ENCODE data around the gene TANK.
A peak's percentile ranks its signal among the peaks of the same experiment; 100 is the strongest.
"Not testable (repeated sequence)": the region's sequence is repeated elsewhere in the genome, so short reads cannot be mapped to it uniquely, and the experiment has no call there.

Gene TANK

DNA sequence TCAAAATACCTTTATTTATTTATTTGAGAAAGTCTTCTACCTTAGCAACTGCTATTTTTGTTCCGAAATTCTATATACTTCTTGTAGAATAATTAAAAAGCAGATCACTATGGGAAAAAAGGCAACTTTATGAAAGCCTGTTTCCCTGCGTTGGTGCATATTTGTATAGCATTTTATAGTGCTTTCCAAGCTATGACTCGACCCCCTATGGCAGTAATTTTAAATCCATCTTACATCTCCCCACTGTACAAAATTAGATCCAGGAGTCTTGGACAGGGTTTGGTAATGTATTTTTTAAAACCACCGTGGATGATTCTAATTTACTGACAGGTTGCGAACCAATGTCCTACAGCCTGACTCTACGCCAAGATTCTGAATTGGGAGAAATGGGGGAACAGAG lies 10.1 kb downstream of the TANK start:
- no peak for DNase-seq

DNA sequence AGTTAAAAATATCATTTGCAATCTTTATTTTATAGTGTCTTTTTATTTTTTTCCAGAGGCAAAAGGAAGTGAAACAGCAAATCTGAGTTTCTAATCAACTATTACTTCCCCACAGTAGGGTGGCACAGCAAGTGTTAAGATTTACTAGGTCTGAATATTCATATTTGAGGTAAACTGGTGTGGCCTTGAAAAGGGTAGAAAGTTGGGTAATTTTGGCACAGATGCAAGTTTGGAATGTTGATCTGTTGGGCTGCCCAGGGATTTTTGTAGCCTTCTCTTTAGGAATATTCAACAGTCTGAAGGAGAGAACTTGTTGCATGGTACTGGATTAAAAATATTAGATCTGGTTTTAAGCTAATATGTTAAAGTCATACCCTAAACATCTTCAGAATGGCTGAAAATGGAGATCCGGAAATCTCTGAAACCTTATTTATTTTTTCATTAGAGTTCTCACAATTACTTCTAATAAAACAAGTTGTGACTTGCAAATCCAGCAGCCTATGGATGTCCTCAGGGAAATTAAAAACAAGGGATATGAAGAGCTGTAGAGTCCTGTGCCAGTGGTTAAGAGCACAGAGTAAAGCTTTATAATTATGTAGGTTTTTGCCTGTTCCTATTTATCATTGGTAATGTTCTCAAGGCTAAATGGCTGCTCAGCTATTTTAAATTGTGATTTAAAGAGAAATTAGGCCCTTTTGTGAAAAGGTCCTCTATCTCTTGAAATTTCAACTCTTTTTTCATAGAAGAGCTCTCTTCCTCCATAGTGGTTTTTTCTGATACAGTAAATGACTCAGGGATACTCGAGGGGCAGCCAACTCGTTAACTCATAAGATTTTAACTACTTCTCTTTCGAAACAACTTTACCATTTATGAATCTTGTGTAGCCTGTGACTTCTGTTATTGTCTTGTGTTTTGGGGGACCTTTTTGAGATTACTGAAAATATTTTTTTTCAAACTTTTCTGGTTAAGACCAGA lies 11.0 kb downstream of the TANK start:
- DNase-seq, result no peak

DNA sequence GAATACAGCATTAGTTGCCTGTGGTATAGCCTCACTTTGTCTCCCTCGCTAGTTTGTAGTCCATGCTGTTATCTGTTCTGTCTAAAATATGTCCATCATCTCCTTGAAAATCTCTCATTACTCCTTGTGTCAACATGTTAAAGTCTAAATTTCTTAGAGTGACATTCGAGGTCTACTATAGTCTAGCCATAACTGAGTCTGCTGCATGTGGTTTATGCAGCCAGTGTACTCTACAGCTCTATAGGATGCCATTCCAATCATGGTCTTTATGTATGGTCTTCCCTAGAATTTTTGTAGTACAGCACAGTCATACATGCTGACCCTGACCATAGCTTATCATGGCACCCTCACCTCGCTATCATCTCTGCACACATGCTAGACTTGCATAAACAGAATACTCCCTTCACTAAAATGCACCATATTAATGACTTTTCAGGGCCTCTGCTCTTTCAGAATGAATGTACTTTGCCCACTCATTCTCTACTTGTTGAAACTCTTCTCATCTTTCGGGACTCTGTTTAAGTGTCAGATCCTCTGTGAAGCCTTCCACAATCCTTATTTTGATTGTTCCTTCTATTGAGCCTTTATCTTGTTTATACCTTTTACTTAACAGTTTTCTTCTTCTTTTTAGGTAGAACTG lies 12.8 kb downstream of the TANK start:
- DNase-seq, result no peak

DNA sequence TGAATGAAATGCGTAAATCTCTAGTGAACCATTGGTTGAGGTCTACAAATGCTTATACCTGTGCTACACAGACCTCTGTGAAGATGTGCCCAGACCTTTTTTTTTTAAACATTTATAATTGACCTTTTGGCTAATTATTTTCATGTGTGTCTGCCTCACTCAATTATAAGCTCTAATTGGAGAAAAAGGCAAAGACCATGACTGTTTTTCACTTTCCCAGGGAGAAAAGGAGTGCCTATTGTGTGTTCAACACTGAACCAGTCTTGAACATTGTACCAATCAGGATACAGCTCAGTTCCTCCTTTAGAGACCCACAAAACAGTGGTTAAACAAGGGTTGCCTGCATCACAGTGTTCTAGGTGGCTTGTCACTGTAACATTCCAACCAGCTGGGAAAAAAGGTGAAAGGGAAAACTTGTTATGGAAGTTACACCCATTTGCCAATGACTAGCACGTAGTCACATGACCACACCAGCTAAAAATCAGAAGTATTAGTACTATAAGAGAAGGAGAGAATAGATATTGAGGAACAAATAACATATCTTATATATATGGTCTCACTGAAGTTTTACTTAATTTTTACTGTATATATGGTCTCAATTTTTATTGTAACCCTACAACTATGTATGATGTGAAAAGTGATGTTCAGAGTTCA lies 13.4 kb downstream of the TANK start:
- DNase-seq, result no peak

DNA sequence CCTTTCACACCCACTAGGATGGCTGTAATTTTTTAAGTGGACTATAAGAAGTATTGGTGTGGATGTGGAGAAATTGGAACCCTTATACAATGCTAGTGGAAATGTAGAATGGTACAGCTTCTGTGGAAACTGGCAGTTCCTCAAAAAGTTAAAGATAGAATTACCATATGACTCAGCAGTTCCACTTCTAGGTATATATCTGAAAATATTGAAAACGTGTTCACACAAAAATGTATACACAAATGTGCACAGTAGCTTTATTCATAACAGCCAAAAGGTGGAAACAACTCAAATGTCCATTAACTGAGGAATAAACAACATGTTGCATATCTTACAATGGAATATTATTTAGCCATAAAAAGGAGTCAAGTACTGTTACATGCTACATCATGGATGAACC lies 17.7 kb downstream of the TANK start:
- DNase-seq, result no peak

DNA sequence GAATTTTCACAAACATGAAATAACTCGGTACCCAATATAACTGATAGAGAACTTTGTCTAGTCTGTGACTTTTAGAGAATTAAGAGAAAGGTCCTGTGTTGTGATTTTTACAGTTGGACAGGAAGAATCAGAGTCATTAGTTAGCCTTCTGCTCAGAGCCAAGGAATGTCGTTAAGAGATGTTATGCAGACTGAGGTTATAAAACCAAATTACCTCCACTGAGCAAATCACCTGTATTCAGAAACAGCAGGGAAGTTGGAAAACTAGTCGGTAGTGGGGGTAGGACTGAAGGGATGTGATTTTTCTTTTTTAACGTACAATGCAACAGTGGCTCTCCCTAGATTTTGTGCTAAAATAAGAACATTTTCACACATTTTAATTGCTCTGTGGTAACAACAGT lies 18.5 kb downstream of the TANK start:
- peak; percentile 2 for DNase-seq

DNA sequence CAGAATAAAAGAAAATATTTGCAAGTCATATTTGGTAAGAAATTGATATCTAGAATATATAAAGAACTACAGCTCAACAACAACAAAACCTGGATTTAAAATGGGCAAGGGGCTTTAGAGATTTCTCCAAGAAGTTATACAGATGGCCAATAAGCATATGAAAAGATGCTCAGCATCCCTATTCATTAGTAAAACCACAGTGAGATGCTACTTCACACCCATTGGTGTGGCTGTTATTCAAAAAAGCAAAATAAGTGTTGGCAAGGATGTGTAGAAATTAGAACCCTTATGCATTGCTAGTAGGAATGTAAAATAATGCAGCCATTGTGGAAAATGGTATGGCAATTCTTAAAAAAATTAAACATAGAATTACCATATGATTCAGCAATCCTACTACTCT lies 29.8 kb downstream of the TANK start:
- no peak for DNase-seq

DNA sequence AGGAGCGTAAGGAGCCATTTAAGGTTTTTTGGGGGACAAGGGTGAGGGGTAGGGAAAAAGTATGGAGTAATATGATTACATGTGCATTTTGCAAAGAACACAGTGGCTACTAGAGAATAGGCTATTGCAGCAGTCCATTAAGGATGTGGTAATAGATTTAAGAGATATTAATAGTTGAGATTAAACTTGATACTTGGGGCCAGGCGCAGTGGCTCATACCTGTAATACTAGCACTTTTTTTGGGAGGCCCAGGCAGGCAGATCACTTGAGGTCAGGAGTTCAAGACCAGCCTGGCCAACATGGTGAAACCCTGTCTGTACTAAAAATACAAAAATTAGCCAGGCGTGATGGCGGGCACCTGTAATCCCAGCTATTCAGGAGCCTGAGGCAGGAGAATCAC lies 35.4 kb downstream of the TANK start:
- not testable (repeated sequence) for DNase-seq

DNA sequence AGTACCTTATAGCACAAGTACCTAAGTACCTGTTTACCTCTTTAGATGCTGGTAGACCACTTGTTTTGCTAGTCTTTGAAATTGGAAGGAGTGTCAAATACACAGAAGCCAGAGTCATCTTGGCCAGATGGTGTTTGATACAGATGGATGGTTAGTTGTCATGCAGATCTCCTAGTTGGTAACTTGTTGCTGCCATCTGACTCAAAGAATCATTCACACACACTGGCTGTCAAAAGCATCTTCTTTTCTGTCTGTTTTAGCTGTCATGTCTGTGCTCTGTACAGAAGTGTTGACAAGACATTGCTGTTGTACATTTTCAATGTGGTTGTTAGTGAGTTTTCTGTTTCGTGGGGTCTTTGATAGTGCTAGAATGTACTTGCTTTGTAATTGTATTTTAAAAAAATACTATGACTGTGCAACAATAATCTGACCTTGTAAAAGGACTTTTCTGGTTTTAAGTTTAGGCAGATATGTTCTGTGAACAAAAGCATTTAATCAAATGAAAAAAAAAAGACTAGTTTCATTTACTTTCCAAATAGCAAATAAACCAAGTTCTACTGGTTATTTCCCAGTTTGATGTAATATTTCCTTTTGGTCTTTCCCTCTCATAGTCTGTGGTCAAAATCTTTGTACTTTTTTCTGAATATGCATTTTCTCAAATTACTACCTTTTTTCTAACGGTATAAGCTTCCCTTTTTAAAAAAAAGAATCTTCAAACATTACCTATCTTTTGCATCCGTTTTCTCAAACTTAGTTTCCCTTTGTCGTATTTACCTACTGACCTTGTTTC lies 39.9 kb downstream of the TANK start:
- no peak for DNase-seq

DNA sequence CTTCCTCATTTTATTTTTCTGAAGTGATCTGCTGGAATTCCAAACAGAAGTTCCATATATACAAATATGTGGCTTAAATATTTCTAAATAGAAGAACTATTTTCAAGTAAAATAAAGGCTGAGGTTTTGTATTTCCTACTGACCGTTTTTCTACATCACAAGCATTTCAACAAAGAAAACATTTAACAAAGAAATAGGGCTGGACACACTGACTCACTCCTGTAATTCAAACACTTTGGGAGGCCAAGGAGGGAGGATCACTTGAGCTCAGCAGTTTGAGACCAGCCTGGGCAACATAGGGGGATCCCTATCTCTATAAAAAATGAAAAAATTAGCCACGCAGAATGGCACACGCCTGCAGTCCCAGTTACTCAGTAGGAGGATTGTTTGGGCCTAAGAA lies 44.6 kb downstream of the TANK start:
- no peak for DNase-seq

DNA sequence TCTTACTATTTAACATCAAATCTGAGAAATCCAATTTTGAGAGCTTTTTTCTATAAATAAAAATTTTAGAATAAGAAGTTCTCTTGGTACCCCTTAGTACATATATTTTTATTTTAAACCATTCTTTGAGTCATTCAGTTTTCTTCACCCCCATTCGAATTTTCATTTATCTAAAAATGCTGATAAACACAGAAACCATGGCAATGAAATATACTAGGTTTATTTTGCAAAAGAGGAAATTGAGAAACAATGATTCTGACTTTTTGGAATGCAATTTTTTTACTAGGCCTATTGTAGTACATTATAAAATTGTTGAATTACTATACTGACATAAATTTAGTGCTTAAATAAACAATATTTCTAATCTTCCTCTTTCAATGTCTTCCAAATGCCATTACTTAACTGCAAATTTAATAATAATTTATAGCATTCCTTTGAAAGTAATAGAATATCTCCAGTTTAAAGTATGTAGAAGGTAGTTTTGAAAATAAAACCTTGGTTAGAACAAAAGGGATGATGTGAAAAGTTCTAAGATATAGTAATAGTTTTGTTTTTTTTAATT lies 46.3 kb downstream of the TANK start:
- DNase-seq, result no peak

DNA sequence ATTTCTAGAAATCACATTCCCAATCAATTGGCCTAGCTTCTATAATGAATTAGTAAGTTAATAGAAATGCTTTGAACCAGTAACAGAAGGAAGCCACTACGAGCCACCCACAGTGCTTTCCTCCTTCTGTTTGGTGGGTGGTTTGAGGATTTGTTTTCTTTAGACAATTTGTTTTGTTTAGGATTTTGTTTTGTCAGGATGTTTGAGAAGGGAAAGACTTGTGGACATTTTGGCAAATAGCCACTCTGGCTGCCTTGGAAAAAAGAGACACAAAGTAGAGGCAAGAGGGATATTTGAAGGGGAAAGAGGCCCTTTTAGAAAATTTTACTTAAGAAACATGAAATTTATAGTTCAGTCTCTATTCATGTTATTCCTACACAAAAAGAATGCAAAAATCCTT lies 47.7 kb downstream of the TANK start:
- DNase-seq, result no peak

DNA sequence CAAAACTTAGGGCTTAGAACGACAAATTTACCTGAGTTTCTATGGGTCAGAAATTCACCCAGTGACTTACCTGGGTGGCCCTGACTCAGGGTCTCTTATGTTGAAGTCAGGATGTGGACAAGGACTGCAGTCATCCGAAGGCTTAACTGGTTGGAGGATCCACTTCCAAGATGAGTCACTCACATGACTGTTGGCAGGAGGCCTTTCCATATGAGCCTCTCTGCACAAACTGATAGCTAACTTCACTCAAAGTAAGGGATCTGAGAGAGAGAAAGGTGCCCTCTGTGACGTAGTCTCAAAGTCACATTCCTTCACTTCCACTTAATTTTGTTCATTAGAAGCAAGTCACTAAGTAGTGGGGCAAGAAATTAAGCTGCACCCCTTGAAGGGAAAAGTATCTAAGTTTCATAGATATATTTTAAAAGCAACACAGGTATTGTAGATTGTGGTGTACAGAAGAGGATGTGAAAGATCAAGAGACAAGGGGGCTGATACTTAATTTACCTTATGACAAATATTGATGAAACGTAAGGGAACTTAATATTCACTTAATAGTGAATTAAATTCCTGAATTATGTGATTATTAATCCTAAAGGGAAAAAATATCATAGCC lies 48.4 kb downstream of the TANK start:
- no peak for DNase-seq

DNA sequence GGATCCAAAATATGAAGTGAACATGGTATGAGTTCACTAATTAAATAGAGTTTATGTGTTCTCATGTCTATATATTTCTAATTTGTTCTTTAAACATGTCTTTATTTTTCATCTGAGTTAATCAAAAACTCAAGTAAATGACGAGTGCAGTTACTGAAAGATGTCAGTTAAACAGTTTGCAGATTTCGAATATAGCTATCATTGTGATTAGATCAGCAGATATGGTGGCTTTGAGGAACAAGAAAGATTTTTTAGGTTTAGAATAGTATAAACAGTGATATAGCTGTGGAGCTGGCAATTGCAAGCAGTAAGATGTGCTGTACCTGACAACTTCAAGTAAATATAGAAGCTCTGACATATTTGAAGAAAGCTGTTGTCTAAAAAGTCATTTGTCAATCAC lies 49.7 kb downstream of the TANK start:
- DNase-seq, result no peak

DNA sequence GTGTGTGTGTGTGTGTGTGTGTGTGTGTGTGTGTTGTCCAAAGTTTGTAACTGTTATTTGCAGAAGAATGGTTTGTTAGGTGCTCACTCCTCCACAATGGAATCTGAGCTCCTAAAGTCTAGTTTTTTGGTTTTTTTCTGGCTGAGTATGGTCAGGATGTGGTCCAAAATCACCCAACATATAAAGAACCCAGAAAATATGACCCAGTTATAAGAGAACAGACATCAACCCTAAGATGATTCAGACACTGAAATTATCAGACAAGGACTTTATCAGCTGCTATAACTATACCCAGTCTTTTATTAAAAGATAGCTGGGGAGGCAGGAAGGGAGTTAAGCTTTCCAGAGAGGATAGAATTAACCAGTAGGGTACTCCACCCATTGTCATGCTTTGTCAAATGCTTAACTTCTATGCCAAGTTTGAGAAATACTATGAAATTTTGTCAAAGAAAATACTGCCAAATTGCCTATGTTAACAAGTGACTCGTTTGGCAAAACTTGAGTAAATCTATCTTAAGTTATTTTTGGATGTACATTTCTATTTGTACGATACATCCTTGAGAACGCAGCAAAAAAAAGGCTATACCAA lies 57.5 kb downstream of the TANK start:
- no peak for DNase-seq

DNA sequence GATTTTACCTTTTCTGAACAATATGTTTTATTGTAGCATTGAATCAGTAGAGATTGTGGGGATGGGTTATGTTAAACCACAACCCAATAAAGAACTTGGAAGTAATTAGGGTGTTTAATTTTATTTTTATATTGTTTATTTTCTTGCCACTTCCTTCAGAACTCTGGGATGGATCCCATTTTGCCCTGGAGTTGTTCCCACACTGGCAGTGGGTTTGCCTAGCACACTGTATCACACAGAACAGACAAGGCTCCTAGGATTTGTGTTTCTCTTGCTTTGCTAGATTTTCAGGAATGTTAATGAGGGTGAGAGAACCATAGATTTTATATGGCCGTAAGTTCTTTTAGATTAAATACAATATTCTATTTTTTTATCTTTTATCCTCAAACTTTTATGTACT lies 59.0 kb downstream of the TANK start:
- DNase-seq, result no peak

DNA sequence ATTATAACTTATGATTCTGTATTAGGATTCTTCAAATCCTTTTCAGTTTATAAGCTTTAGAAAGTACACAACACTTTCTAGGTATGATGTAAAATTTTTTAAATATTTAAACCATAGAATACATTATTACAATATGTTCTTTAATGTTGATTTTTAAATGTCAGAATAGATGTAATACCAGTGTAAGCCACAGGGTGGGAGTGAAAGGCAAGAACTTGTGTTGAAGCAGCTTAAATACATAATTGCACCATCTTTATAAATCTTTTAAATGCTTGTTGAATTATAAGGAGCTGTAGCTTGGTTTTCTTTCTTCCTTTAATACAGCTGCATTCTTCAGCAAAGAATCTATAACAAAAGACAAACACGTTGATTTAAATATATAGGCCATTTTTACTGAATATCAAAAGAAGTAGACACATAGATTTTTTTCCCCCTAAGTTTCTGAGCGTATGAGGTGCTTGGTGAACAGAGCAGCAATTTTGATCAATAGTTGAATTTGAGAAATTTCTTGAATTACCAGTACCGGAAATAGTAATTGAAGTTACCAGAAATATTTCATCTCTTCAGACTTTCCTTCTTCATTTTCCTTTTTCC lies 63.0 kb downstream of the TANK start:
- peak; percentile 12 for DNase-seq

DNA sequence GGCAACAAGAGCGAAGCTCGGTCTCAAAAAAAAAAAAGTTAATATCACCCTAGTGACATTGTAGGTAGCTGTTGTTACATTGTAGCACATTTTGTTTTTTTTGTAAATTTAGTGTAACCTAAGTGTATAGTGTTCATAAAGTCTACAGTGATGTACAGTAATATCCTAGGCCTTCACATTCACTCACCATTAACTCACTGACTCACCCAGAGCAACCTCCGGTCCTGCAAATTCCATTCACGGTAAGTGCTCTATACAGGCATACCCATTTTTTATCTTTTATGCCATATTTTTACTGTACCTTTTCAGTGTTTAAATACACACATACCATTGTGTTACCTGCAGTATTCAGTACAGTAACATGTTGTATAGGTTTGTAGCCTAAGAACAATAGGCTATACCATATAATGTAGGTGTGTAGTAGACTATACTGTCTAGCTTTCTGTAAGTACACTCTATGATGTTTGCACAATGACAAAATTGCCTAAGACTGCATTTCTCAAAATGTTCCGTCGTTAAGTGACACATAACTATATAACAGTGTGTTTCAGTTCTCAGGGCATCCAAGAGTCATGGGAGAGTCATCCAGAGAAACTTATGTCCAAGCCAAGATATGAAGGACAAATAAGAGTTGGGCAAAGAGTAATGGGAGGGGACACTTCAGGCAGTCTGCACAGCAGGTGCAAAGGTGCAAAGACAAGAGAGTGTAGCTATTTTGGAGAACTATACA lies 68.4 kb downstream of the TANK start:
- no peak for DNase-seq

DNA sequence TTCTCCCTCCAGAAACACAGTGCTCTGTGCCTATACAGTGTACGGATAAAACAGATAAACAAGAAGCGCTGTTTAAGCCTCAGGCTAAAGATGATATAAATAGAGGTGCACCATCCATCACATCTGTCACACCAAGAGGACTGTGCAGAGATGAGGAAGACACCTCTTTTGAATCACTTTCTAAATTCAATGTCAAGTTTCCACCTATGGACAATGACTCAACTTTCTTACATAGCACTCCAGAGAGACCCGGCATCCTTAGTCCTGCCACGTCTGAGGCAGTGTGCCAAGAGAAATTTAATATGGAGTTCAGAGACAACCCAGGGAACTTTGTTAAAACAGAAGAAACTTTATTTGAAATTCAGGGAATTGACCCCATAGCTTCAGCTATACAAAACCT lies 70.7 kb downstream of the TANK start:
- no peak for DNase-seq

DNA sequence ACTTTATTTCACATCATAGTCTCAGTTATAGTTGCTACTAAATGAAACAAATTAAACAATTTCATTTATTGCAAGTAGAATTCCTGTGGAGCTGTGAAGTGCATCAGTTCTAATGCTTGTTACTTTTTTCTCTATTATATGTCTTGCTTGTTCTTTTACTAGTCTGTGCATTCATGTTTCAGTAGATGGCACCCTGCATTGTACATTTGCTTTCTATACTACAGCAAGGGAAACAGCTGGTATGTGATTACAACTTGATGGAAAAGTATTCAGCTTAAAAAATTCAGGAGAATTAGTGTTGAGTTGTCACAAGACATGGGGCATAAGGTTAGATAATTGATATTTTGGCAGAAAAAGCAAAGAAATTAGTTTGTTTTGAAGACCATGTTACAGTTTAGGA lies 72.3 kb downstream of the TANK start:
- no peak for DNase-seq
